Renal pelvis (tissue), 4 donors: ENCODE measurements around the gene NDC1. TPM values are rescaled to one million over a fixed set of nuclear protein-coding genes. Genes with fewer than 3 reads are reported as not detected.
"Not testable (repeated sequence)": the region's sequence is repeated elsewhere in the genome, so short reads cannot be mapped to it uniquely, and the experiment has no call there.

Experiments
- DNase-seq: peaks from one replicate; pipeline ENCODE4 v3.0.0-alpha.2; 2013
- polyA plus RNA-seq, 3 donors: library from polyadenylated mRNA; unstranded; fragments of 120-200 nt; gene quantifications; one replicate each; pipeline ENCODE4 v1.2.1, GENCODE V29; 2013; ENCODE audit not compliant: insufficient read length in 3 of 3

The NDC1 gene
- polyA plus RNA-seq, 3 donors: 27.1 to 29.4 (median 28.4) TPM

DNA sequence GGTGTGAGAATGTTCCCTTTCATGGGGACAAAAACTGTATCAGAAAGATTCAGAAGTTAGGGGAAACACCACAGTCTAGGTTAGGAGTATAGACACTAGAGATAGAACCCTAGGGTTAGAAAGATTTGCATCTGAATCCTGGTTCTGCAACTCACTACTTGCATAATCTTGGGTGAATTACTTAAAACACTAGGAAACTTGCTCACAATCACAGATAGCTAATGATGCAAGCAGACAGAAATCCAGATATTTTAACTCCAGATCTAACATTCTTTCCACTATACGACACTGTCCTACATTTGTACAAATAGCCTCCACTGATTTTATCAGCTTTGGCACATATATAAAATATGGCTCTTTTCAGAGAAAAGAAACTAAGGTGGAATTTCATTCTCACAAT is 68.3 kb downstream of the NDC1 start:
- no peak for DNase-seq

DNA sequence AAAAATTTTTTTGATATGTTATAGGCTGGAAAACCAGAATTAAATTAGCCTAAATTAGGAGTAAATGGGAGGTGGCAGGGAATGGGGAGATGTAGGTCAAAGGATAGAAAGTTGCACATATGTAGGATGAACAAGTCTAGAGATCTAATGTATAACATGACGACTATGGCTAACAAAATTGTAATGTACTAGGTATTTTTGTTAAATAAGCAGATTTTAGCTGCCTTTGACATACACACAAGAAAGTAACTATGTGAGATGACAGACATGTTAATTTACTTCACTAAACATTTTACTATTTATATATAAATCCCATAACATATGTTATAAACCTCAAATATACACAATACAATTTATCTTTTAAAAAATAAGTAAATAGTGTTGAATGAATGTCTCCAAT is 68.9 kb downstream of the NDC1 start:
- no peak for DNase-seq

DNA sequence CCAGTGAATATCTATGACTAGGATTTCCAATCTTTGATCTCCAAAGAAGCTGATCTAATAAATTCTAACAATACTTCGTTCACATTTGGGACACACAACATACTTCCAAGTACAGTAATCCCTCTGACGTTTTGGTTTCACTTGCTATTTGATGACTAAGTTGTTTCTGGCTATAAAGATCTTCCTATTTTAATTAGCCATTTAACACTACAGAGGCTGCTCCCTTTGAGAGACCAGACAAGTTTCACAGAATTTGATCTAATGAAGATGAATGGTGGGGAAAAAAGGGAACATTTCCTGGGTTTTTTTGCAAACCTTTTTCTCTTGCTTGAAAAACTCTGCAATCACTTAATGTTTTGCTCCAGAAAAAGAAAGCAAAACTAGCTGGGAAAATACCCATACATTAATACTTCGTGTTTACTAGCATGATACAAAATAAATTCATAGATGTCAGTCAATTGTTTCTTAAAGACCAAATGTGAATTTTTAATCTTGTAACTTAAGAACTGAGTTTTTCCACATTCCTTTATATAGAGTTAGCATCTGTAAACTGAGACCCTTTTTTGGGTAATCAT is 71.2 kb downstream of the NDC1 start:
- no peak for DNase-seq

DNA sequence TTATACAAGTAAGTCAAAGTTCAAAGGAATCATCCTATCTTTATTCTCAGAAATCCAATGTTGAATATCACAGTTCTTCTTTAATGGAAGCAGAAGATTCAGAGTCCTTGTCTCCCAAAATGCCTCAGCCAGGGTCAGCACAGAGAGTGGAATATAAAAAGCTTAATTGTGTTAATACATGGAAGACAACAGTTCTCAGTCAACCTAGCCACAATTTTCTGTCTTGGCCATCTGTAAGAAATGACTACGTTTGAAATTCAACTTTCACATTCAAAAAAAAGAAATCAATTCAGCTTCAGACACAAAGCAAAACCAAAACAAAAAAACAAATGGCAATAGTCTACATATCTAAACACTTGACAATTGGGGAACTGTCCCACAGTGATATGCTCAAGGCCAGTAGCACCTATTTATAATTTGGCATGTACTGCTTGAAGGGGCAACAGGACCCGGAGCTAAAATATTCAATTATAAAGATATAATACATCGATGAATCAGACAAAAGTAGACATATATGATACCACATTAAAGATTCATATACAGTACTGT is 71.8 kb downstream of the NDC1 start:
- DNase-seq: no peak

DNA sequence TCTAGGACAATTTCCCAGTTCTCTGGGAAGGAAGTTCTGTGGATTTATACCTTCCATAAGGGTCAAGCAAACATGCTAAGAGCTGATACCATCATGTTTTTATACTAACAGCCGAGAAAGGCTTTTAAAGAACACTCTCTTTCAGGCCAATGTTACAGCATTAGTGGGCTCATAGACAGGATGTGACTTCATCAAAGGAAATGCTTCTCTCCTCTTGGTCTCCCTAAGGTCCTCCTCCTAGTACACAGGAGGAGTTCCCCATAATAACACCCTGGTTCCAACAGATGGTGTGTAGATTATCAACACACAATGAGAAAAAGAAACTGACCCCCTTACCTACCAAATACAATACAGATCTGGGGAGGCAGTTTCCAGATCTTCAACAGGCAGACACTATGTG is 72.4 kb downstream of the NDC1 start:
- DNase-seq: no peak

DNA sequence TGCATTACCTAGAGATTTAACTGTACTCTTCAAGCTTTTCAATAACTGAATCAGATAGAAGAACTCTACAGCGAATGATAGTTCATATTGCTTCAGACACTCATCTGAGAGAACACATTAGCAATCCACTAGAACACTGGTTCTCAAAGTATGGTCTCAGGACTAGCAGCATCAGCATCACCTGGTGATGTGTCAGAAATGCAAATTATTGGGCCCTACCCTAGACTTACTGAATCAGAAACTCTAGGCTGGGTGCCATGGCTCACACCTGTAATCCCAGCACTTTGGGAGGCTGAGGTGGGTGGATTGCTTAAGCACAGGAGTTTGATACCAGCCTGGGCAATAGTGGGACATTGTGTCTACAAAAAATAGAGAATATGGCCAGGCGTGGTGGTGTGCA is 74.2 kb downstream of the NDC1 start:
- no peak for DNase-seq

DNA sequence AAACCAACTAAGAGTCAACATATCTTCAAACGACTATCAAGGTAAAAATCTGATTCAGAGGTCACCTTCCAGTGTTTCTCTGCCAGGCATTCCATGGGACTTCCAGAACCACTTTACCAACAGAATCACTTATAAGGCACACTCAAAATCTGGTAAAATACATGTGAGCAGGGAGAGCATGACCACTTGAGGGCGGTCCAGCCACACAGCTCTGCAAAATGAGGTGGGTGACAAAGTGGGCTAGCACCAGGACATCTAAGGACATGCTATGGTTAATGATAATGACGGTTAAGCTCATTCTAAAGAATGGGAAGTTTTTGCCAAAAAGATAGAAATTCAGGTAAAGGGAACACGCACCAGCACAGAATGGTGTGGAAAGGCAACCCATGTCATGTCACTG is 74.6 kb downstream of the NDC1 start:
- DNase-seq: no peak

DNA sequence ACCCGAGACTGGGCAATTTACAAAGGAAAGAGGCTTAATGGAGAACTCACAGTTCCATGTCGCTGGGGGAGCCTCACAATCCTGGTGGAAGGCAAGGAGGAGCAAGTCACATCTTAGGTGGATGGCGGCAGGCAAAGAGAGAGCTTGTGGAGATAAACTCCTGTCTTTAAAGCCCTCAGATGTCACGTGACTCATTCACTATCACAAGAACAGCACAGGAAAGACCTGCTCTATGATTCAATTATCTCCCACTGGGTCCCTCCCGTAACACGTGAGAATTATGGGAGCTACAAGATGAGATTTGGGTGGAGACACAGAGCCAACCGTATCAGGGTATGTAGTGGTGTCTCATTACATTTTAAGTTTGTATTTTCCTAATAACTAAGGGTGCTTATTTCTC is 77.6 kb downstream of the NDC1 start:
- not testable (repeated sequence) for DNase-seq

DNA sequence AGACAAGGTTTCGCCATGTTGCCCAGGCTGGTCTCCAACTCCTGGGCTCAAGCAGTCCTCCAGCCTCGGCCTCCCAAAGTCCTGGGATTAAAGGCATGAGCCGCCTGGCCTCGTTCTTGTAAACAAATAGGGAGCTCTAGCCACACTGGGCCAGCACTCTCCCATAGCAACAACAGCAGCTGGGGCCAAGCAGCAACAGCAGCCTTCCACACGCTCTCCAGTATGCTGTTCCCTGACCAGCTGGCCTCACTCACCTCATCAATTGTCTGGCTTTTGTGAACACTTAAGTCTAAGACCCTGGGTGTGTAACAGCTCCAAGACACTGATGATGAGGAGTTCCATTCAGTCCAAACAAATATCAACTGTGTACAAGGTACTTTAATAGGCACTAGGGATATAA is 82.2 kb downstream of the NDC1 start:
- no peak for DNase-seq

DNA sequence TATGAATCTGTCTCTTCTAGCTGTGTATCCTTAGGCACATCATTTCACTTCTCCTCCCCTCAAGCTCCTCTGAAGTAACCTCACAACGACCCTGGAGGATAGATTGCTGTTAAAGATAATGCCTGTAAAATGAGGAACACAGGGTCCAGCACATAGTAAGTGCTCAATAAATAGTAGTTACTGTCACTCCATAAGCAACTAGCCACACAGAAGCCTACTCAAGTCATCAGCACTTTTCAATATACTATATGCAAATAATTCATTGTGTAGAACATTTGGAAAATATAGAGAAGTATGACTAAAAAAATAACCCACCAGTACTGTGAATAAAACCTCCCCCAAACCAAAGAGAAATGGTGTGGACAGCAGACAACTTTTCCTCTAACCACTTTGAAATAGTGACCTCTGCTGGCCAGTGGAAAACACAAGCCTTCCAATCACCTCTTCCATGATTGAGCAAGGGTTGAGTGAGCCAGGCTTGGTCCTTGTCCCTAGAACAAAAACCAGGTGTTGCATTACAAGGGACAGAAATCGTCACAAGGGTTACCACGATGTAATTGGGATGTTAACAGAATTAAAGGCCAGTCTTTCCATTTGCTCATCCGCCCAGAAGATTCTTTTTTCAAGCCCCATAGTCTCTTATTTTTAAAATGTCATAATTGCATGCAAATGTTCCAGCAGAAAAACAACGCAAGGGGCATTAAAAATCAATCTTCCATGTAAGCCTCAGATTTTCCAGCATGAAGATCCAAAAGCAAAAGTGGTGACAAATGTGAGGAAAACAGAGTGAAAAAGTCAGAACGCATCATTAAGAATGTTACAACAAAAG is 83.4 kb downstream of the NDC1 start:
- no peak for DNase-seq

DNA sequence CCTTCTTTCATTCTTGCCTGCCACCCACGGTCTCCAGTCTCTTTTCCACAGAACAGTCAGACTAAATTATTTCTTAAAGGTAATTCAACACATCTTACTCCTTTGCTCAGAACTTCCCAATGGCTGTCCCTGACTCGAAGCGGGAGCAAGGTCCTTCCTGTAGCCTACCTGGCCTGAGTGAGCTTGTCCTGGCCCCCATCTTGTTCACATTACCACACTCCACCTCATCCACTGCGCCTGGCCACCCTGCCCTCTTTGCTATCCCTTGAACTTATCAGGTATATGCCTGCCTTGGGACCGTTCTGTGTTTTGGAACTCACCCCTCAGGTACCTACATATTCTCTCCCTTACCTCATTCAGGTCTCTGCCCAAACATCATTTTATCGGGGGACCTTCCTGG is 85.8 kb downstream of the NDC1 start:
- DNase-seq: no peak

DNA sequence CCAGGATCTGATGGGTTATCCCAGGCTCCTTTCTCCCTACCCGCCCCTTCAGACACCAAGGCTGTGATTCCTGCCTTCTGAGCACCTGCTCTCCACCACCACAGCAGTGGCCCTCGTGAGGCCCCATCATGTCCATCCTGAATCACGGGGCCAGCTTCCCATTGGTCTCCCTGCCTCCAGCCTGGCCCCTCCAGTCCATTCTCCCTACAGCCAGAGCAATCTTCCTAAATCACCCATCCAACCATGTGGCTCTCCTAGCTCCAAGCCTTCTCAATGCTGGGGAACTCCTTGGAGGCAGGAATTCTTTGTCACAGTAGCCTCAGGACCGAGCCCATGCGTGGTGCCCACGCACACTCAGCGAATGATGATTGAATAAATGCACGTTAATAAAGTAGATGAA is 90.3 kb downstream of the NDC1 start:
- DNase-seq: no peak

DNA sequence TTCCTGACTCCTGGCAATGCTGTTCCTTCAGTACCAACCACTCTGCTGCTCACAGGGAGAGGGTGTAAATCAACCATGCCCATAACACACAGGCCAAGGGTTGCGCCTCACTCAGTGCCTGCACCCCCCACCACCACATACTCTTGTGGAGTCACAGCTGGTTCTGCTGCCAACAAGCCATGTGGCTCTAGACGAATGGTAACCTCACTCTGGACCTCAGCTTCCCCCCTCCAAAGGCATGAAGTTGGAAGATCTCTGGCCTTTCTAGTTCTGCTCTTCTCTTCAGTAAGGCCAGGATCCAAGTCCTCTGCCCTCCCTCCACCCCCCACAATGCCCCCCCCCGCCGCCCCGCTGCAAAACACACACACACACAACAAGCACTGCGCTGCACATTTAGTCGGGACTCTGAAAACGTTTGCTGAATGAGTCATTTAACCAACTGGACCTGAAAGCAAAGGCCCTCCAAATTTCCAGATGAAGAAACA is 97.4 kb downstream of the NDC1 start:
- no peak for DNase-seq

DNA sequence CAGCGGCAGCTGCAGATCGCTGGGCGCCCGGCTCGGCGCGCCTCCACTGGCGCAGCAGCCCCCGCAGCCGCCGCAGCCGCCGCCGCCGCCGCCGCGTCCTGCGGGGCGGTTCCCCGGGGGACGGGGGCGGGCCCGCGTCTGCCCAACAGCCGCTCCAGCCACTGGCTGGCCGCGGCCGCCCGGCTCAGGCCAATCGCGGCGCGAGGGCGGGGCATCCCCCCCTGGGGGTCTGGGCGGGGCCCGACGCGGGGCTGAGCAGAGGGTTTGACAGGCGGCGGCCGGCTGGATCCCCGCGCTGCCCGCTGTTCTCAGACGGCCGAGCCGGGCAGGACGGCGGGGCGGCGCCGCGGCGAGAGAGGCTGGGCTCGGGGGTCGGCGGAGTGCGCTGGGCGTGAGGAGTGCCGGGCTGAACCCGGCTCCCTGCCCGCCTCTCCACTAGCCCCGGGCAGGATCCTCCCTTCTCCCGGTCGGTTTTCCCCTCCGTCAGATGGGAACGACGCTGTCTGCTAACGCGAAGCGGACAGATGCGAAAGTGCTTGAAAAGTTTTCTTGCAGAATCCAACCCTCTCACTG is 98.9 kb downstream of the NDC1 start, which contains the start of gene GLIS1:
Gene GLIS1, minus strand, starts transcription at position 56 of the 573 bp plus-strand sequence. CDS start 1,100 bp downstream, outside the sequence.
- DNase-seq: peak; percentile 88

DNA sequence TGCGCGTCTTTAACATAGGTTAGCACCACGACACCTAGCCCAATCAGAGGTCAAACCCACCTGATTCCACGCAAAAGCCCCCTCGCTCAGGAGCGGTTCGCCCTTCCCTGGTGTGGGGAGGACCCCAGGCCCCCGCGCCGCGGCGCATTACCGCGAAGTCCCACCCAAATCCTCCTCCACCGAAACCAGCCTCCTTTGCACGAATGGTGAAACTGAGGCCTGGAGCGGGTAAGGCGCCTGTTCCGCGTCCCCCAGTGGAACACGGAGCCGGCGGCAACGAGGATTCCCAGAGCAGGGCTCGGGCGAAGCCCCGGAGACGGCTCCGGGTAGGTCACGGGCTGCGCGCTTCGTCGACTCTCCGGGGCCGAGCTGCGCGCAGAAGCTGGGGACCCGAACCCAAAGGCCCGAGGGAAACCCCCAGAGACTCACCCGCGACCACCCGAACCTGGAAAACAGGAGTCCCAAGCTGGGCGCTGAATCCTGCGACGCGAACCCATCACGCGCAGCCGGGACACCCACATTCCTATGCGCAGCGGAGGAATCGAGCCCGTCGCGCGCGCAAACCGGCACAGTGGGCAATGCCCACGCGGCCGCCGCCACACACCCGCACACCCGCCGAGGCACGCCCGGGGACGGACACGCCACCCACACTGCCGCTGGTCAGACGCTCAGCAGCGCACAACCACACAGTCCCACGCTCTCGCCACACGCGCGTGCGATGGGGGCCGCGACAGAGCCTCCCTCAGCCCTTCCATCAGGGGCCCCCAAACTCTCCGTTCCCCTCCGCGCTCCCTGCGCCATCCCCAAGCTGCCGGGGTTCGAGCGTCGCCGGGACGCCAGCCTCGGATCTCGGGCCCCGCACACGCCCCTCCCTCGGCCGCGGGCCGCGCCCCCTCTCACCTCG is 99.6 kb downstream of the NDC1 start:
- no peak for DNase-seq

DNA sequence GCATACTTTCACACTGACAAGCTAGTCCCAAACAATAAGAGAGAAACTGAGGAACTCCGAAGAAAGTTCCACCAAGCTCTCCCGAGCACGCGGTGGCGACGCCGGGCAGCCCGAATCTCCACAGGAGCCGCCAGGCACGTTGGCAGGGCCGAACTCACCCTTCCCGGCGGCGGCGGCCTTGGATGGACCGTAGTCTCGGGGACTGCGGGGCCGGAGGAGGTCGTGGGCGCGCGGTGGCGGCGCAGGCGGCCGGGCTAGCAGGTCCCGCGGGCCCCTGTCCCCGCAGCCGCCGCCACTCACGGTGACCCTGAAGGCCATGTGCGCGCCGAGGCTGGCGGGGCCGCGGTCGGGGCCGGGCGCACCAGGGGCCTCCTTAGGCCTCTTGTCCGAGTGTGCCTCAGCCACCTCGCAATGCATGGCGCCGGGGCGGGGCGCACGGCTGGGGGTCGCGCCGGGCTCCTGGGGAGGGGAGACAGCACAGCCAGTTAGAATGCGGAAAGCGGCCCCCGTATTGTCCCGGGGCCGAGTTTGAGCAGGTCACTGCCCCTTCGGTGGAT is 100.4 kb downstream of the NDC1 start:
- no peak for DNase-seq

DNA sequence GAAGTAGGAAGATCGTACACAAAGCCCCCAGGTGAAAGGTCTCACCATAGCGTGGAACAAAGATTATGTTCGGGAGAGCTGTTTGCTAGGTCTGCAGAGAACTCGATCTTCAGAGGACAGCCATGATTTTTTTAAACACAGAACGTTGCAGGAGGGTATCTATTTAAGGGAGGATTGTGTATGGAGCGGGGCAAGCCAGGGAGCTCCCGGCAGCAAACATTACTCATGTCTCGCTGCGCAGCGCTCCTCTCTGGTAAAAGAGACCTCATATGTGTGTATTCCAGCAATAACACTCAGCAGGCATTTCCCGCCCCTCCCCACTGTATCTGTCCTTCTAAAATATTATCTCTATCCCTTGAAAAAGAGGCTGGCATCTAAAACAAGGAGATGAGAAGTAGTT is 101.8 kb downstream of the NDC1 start:
- no peak for DNase-seq

DNA sequence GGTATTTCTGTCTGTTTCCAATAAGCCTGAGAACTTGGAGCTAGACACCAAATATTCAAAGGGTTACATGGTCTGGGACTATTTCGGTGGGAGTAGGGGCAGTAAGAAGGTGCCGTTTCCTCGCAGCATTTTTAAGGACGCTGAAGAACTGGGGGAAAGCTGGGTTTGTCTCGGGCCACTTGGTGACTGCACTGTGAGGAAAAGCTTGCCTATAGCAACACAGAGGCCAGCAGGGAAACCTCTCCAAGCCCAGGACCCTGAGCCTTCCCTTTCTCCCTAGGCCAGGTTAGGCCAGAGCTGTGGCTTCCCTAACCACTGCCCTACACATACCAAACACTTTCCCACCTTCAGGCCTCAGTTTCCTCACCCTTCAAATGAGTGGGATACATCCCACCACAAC is 102.4 kb downstream of the NDC1 start:
- DNase-seq: no peak

DNA sequence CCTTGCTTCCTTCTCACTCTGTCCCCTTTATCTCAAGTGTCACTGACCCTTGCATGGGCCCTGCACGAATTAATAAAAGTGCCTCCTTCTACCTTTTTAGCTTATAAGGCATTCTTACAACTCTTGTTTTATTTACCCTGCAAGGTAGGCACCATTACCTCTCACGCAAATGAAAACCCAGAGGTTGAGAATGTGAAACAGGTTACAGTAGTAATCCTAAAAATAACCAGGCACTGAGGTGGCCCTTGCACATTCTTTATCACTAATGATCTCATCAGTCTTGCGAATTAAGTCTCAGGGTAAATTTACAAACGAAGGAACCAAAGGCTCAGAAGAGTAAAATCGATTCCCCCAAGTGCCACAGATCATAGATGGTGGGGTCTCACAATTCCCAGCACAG is 102.8 kb downstream of the NDC1 start:
- no peak for DNase-seq

DNA sequence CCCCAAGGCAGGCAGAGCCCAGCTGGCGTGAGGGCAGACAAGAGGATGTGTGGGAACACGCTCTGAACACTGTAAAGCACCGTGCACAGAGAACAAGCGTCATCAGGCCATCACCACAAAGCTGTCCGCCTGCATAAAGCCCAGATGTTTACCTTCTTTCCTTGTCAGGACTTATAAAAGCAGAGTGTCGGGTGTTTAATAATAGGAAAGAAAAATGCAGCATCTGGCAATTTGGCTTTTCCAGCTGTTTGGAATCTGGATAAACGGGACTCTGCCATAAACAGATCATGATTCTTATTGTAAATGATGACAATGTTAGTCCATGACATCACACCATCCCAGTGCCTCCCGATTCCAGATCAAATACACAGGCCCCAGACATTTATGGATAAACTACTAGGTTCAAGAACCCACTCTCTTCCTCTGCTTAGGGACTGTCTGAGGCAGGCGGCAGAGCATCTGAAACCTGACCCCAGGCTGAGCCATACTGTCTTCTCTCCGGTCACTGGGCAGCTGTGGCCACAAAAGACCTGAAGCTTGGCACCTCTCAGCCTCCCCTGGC is 103.4 kb downstream of the NDC1 start:
- DNase-seq: no peak

DNA sequence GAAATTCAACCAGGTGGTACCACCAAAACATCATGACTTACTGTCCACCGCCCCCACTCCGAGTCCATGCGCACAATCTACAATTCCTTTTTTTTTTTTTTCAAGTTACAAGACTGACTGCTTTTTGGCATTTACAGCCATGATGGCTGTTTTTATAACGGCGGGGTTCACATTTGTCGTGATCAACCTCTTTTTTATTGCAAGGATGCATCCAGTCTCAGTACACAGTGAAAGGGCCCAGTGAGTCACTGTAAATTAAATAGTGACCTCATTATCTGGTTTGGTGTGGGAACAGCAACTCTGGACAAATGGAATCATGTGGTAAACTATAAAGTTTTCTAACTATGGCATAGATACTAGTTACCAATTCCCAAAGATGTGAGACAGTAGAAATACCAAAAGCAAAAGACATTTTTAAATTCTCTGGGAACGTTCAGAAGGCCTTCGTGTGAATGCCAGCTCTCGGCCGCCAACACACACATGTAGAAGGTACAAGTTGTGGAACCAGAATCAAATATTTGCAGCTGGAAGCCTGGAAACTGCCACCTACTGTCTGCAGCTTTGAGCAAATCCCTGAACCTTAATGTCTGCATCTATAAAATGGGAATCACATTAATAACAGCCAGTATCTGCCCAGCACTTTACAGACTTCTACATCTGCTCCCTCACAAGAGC is 104.0 kb downstream of the NDC1 start:
- no peak for DNase-seq
